ENCODE data around the gene GAN. TPM values are rescaled to one million over a fixed set of nuclear protein-coding genes. Genes with fewer than 3 reads are reported as not detected.

Gene GAN
- total and polyA plus RNA-seq, 4 donors, result 9.8 to 39.2 (median 14.8) TPM

DNA sequence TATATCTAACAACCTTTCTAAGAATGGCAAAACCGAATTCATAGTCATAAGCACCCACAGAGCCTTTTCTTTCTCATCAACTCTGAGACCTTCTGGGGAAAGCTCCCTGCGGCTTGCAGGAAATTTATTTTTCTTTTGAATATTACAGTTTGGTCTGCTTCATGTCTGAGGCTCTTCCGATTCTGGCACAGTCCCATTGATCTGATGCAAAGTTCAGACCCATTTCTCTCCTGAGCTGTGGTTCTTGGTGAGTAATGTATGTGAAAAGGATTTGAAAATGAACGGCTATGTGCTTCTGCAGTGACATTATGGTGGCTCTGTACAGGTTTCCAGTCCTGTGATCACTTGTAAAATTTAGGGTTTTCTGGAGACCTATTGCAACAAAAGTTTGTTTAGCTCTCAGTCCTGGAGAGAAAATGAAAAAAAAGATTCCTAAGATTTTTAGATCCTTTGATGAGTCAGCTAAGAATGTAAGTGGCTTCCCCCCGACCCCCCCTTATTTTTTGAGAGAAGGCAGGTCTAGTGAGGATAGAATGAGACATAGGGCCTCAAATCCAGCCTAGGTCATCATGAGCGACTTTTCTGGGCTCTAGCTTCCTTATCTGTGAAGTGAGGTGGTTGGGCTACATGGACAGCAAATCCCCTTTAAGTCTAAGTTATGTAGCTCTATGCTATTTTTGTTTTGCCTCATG, 4.6 kb downstream of the GAN start:
- Histone ChIP-seq H3K9me3 (ENCODE audit: control insufficient read depth, insufficient read depth, low read length) (no peaks in the 10 kb centered on the region), H3K27ac (ENCODE audit: low read depth, low read length) (no peak overlapping the region), H3K4me1 (ENCODE audit: control insufficient read depth, insufficient read depth, low read length) (peaks cover 9% of the 10 kb centered on the region), H3K27me3 (ENCODE audit: control insufficient read depth, insufficient read depth, low read length) (no peaks in the 10 kb centered on the region), H3K4me3 (ENCODE audit: low read depth, low read length) (no peak overlapping the region), H3K36me3 (ENCODE audit: control insufficient read depth, insufficient read depth, low read length) (no peaks in the 10 kb centered on the region)
- 67% methylated on average over 3 of the region's 6 CpGs for WGBS (ENCODE audit: insufficient coverage)
- no peak for DNase-seq (ENCODE audit: low read depth in 4 of 6, low spot score in 6 of 6)

DNA sequence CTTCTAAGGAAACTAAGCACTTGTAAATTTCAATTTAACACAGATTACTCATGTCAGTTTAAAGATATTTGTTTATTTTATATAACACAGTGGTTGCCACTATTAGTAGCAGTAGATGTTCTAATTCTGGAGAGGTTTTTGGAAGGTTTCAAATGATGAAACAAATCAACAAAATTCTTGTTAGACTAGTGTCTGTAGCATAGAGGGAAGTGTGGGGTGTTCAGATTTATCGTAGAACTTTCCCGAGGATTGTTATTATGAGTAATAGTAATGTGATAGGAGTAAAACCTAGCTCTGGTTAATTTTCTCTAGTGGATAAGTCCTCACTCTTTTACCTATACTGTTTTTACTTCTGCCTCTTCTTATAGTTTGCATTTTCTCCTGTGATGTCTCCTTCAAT, 6.3 kb downstream of the GAN start:
- WGBS (ENCODE audit: insufficient coverage), result no CpG with 5 or more reads among the region's 2 CpGs
- no peak overlapping the region for H3K27ac ChIP-seq (ENCODE audit: low read depth, low read length)

DNA sequence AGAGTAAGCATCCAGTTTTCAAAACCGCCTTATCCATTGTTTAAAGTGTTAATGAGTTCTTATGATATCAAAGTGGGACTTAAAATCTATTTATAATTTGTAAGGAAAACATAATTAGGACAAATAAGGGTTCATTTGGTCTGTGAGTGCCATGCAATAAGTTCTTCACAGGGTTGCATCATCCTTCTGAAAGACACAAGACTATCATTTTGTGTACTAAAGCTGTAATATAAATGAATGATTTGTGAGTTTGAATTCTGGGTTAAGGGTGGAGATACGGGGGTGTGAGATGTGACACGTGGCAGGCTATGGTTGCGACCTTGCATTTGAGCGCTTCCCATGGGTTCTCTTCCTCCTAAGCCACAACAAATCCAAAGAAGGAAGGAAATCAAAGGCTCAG, 6.8 kb downstream of the GAN start:
- H3K4me3 ChIP-seq (ENCODE audit: low read depth, low read length), result no peak overlapping the region
- no CpG with 5 or more reads among the region's 5 CpGs for WGBS (ENCODE audit: insufficient coverage)
- DNase-seq (ENCODE audit: low read depth in 4 of 6, low spot score in 6 of 6), result no peak
- H3K36me3 ChIP-seq (ENCODE audit: control insufficient read depth, insufficient read depth, low read length), result no peaks in the 10 kb centered on the region
- H3K27ac ChIP-seq (ENCODE audit: low read depth, low read length), result no peak overlapping the region
- no peaks in the 10 kb centered on the region for H3K27me3 ChIP-seq (ENCODE audit: control insufficient read depth, insufficient read depth, low read length)
- no peaks in the 10 kb centered on the region for H3K9me3 ChIP-seq (ENCODE audit: control insufficient read depth, insufficient read depth, low read length)
- H3K4me1 ChIP-seq (ENCODE audit: control insufficient read depth, insufficient read depth, low read length), result peaks cover 13% of the 10 kb centered on the region

More for the DNA sequence above, 6.3 kb downstream of the GAN start:
- no peaks in the 10 kb centered on the region for H3K9me3 ChIP-seq (ENCODE audit: control insufficient read depth, insufficient read depth, low read length)
- no peak for DNase-seq (ENCODE audit: low read depth in 4 of 6, low spot score in 6 of 6)
- no peaks in the 10 kb centered on the region for H3K36me3 ChIP-seq (ENCODE audit: control insufficient read depth, insufficient read depth, low read length)
- H3K4me1 ChIP-seq (ENCODE audit: control insufficient read depth, insufficient read depth, low read length), result peaks cover 13% of the 10 kb centered on the region
- H3K4me3 ChIP-seq (ENCODE audit: low read depth, low read length), result no peak overlapping the region
- no peaks in the 10 kb centered on the region for H3K27me3 ChIP-seq (ENCODE audit: control insufficient read depth, insufficient read depth, low read length)

DNA sequence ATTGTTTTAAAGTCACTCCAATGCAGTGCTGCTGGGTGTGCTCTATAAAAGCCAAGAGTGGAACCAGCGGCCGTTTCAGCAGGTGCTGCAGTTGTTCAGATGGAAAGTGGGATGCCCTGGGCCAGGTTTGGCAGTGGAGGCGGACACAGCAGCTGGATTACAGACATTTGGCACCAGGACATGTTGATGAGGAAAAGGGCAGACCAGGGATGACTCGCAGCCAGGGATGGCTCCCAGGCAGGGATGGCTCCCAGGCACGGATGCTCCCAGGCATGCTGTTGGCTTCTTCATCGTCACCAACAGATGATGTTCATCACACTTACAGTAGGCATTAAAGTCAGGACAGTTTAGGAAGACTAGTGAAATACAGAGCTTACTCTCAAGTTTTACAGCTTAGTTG, 10.0 kb downstream of the GAN start:
- Histone ChIP-seq H3K27me3 (ENCODE audit: control insufficient read depth, insufficient read depth, low read length) (no peaks in the 10 kb centered on the region), H3K4me3 (ENCODE audit: low read depth, low read length) (no peak overlapping the region), H3K36me3 (ENCODE audit: control insufficient read depth, insufficient read depth, low read length) (no peaks in the 10 kb centered on the region), H3K9me3 (ENCODE audit: control insufficient read depth, insufficient read depth, low read length) (no peaks in the 10 kb centered on the region), H3K27ac (ENCODE audit: low read depth, low read length) (no peak overlapping the region), H3K4me1 (ENCODE audit: control insufficient read depth, insufficient read depth, low read length) (peaks cover 11% of the 10 kb centered on the region)
- WGBS (ENCODE audit: insufficient coverage), result 55% methylated on average over 5 of the region's 6 CpGs
- DNase-seq (ENCODE audit: low read depth in 4 of 6, low spot score in 6 of 6), result peak in 1 of 6 donors; percentile 46

DNA sequence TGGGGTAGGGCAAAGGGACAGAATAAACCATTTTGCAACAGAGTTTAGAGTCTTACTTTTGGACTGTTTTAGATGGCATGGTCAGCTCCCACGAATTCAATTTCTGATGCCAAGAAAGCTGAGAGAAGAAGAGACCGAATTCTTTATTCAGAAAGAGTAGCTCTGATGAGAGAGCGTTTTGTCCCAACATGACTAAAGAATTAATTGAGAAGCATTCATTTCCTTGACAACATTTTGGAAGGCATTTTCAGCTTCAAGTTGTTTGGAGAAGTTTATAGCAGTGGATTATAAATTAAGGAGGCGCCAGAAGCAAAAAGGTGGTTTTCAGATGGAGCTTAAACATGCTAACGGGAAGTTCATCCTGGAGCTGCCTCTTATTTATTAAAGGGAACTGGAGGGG, 12.2 kb downstream of the GAN start:
- no peaks in the 10 kb centered on the region for H3K27me3 ChIP-seq (ENCODE audit: control insufficient read depth, insufficient read depth, low read length)
- WGBS (ENCODE audit: insufficient coverage), result 40% methylated on average over 1 of the region's 5 CpGs
- H3K36me3 ChIP-seq (ENCODE audit: control insufficient read depth, insufficient read depth, low read length), result no peaks in the 10 kb centered on the region
- H3K9me3 ChIP-seq (ENCODE audit: control insufficient read depth, insufficient read depth, low read length), result no peaks in the 10 kb centered on the region
- peaks cover 15% of the 10 kb centered on the region for H3K4me1 ChIP-seq (ENCODE audit: control insufficient read depth, insufficient read depth, low read length)
- no peak overlapping the region for H3K4me3 ChIP-seq (ENCODE audit: low read depth, low read length)
- peak in 5 of 6 donors; percentile 53 to 84 (median 70) for DNase-seq (ENCODE audit: low read depth in 4 of 6, low spot score in 6 of 6)
- peak overlapping the region; percentile 74 for H3K27ac ChIP-seq (ENCODE audit: low read depth, low read length)

DNA sequence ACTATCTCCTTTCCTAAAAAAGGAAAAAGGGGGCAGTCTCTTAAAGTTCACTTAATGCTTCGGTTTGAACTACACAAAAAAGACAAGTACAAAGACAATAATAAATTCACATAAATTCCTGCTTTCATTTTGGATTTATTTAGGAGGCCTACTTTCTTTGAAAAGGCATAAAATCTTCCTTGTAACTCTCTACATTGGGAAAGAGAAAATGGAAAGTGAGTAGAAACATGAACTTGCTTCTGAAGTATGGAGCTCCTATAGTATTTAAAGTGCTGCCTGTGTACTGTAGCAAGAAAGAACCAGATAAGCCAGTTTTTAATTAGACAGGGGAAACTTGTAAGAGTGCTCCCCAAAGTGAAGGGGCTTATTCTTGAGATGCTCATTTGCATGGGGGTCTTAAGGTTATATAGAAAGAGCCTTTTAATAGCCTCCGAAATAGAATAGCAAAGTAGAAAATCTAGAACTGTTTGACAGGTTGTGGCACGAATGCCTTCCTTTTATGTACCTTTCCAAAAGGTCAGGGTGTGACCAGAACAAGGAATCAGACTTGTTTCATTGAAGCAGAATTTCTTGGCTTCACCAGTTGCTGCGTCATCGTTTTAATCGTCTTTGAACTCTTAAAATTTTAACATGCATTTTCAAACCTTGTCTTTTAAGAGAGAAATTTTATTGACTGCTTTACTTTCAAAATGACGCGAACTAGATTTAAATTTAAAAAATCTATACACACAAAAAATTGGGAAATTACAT, 12.9 kb downstream of the GAN start:
- 22% methylated on average over 2 of the region's 8 CpGs for WGBS (ENCODE audit: insufficient coverage)
- Histone ChIP-seq H3K27ac (ENCODE audit: low read depth, low read length) (peak overlapping the region; percentile 44), H3K4me1 (ENCODE audit: control insufficient read depth, insufficient read depth, low read length) (peaks cover 15% of the 10 kb centered on the region), H3K27me3 (ENCODE audit: control insufficient read depth, insufficient read depth, low read length) (no peaks in the 10 kb centered on the region), H3K36me3 (ENCODE audit: control insufficient read depth, insufficient read depth, low read length) (no peaks in the 10 kb centered on the region), H3K4me3 (ENCODE audit: low read depth, low read length) (no peak overlapping the region), H3K9me3 (ENCODE audit: control insufficient read depth, insufficient read depth, low read length) (no peaks in the 10 kb centered on the region)
- DNase-seq (ENCODE audit: low read depth in 4 of 6, low spot score in 6 of 6), result no peak

DNA sequence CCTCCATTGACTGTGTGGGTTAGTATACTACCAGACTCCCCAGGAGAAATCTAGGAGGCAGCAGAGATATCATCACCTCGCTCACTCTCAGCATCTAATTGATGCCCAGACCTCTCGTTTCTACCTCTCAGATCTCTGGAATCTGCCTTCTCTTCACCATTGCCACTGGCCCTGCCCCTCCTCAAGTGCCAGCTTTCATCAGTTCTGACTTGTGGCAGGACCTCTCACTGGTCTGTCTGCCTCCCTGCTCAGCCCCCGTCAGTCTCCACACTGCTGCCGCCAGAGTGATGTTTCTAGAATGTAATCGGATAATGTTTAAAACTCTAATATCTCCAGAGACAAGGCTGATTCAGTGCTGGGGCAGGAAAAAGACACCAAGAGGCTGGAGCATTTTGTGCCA, 15.2 kb downstream of the GAN start:
- H3K36me3 ChIP-seq (ENCODE audit: control insufficient read depth, insufficient read depth, low read length), result no peaks in the 10 kb centered on the region
- no peak overlapping the region for H3K4me3 ChIP-seq (ENCODE audit: low read depth, low read length)
- WGBS (ENCODE audit: insufficient coverage), result 59% methylated on average over 4 of the region's 5 CpGs
- peak overlapping the region; percentile 21 for H3K27ac ChIP-seq (ENCODE audit: low read depth, low read length)
- no peaks in the 10 kb centered on the region for H3K9me3 ChIP-seq (ENCODE audit: control insufficient read depth, insufficient read depth, low read length)
- H3K4me1 ChIP-seq (ENCODE audit: control insufficient read depth, insufficient read depth, low read length), result peaks cover 7% of the 10 kb centered on the region
- DNase-seq (ENCODE audit: low read depth in 4 of 6, low spot score in 6 of 6), result peak in 1 of 6 donors; percentile 32
- no peaks in the 10 kb centered on the region for H3K27me3 ChIP-seq (ENCODE audit: control insufficient read depth, insufficient read depth, low read length)

DNA sequence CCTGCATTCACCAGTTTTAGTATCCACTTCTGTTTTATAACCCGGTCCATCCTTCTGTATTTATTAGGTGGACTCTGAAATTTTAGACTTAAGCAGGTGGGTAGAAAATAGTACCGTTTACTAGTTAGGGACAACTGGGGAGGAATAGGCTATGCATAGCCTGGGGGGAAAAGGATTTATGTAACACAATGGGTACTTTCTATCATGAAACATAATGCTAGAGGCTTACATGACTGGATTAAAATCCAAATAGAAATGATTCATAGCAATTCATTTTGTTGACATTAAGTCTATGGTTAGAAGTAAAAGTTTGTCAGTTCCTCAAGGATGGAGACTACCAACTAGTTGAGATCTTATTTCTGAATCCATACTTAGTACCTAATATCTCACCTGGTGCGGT, 18.6 kb downstream of the GAN start:
- Histone ChIP-seq H3K4me3 (ENCODE audit: low read depth, low read length) (no peak overlapping the region), H3K9me3 (ENCODE audit: control insufficient read depth, insufficient read depth, low read length) (no peaks in the 10 kb centered on the region), H3K36me3 (ENCODE audit: control insufficient read depth, insufficient read depth, low read length) (no peaks in the 10 kb centered on the region), H3K27ac (ENCODE audit: low read depth, low read length) (no peak overlapping the region), H3K4me1 (ENCODE audit: control insufficient read depth, insufficient read depth, low read length) (peaks cover 7% of the 10 kb centered on the region), H3K27me3 (ENCODE audit: control insufficient read depth, insufficient read depth, low read length) (no peaks in the 10 kb centered on the region)
- DNase-seq (ENCODE audit: low read depth in 4 of 6, low spot score in 6 of 6), result no peak
- 100% methylated on average over 1 of the region's 3 CpGs for WGBS (ENCODE audit: insufficient coverage)

DNA sequence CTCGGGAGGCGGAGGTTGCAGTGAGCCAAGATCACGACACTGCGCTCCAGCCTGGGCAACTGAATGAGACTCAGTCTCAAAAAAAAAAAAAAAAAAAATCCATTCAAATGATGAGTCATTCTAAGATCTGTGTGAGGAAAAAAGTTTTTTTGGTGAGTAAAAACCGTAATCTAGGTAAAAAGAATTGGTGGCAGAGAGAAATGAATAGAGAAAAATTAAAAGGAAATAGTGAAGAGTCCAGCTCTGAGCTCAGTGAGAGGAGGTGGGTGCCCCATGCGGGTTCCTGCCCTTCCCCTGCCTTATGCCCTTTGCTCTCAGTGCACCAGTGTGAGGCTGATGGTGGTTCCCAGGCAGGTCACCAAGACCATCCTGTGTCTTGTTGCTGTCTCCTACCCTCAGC, 20.9 kb downstream of the GAN start:
- Histone ChIP-seq H3K27me3 (ENCODE audit: control insufficient read depth, insufficient read depth, low read length) (no peaks in the 10 kb centered on the region), H3K27ac (ENCODE audit: low read depth, low read length) (no peak overlapping the region), H3K4me1 (ENCODE audit: control insufficient read depth, insufficient read depth, low read length) (no peaks in the 10 kb centered on the region), H3K36me3 (ENCODE audit: control insufficient read depth, insufficient read depth, low read length) (no peaks in the 10 kb centered on the region), H3K4me3 (ENCODE audit: low read depth, low read length) (no peak overlapping the region), H3K9me3 (ENCODE audit: control insufficient read depth, insufficient read depth, low read length) (no peaks in the 10 kb centered on the region)
- WGBS (ENCODE audit: insufficient coverage), result 80% methylated on average over 2 of the region's 6 CpGs
- no peak for DNase-seq (ENCODE audit: low read depth in 4 of 6, low spot score in 6 of 6)

DNA sequence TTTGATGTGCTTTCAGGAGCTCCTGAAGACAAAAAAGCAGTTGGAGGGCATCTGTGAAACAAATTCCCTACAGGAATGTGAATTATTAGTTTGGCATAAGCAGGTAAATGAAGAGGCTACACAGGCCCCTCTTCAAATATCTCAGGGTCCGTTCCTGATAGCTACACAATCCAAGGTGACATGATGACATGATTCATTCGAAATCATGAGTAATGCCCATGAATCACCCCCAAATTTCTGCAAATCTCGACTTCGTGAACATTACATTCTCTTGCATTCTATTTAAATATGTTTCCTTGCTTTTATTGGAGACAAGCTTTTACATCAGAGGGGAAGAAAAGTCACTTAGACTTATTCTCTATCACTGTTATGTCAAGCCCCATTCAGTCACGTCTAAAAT, 22.3 kb downstream of the GAN start:
- Histone ChIP-seq H3K4me1 (ENCODE audit: control insufficient read depth, insufficient read depth, low read length) (no peaks in the 10 kb centered on the region), H3K27me3 (ENCODE audit: control insufficient read depth, insufficient read depth, low read length) (no peaks in the 10 kb centered on the region), H3K9me3 (ENCODE audit: control insufficient read depth, insufficient read depth, low read length) (no peaks in the 10 kb centered on the region), H3K4me3 (ENCODE audit: low read depth, low read length) (no peak overlapping the region), H3K36me3 (ENCODE audit: control insufficient read depth, insufficient read depth, low read length) (no peaks in the 10 kb centered on the region), H3K27ac (ENCODE audit: low read depth, low read length) (no peak overlapping the region)
- 100% methylated on average over 2 of the region's 5 CpGs for WGBS (ENCODE audit: insufficient coverage)
- DNase-seq (ENCODE audit: low read depth in 4 of 6, low spot score in 6 of 6), result no peak

All from spinal cord (tissue), 10 donors.